Hepatocyte (in vitro differentiated cells): Measurements from ENCODE around the gene C1orf94. TPM values are rescaled to one million over a fixed set of nuclear protein-coding genes. Genes with fewer than 3 reads are reported as not detected.

ENCODE experiments used
- DNase-seq: peaks from one replicate; pipeline ENCODE4 v3.0.0-alpha.2; 2016; ENCODE audit warnings: low spot score
- H2AFZ ChIP-seq: fragments of 200-600 bp; sonication (generic); 2 replicates; pipeline ENCODE4 v1.6.0; 2016; ENCODE audit warnings: antibody characterized with exemption, mild to moderate bottlenecking
- H3K27ac ChIP-seq: fragments of 200-600 bp; sonication (generic); 2 replicates; pipeline ENCODE4 v1.5.1; 2016; ENCODE audit warnings: mild to moderate bottlenecking
- H3K27me3 ChIP-seq: fragments of 200-600 bp; sonication (generic); 2 replicates; pipeline ENCODE4 v1.6.1; 2016
- H3K36me3 ChIP-seq: fragments of 200-600 bp; sonication (generic); replicated peaks from 2 replicates; pipeline ENCODE4 v1.5.1; 2016; ENCODE audit warnings: low read depth; ENCODE audit not compliant: insufficient read depth
- H3K4me1 ChIP-seq: fragments of 200-600 bp; sonication (generic); 2 replicates; pipeline ENCODE4 v1.5.1; 2016; ENCODE audit warnings: mild to moderate bottlenecking, moderate library complexity; ENCODE audit not compliant: insufficient read depth
- H3K4me2 ChIP-seq: fragments of 200-600 bp; sonication (generic); 2 replicates; pipeline ENCODE4 v1.6.0; 2016
- H3K4me3 ChIP-seq: fragments of 200-600 bp; sonication (generic); 2 replicates; pipeline ENCODE4 v1.5.1; 2016; ENCODE audit warnings: mild to moderate bottlenecking
- H3K79me2 ChIP-seq: fragments of 200-600 bp; sonication (generic); 2 replicates; pipeline ENCODE4 v1.6.0; 2017; ENCODE audit warnings: mild to moderate bottlenecking
- H3K9me2 ChIP-seq: fragments of 200-600 bp; sonication (generic); replicated peaks from 2 replicates; pipeline ENCODE4 v1.6.0; 2017; ENCODE audit warnings: mild to moderate bottlenecking; ENCODE audit not compliant: insufficient read depth
- H3K9me3 ChIP-seq: fragments of 200-600 bp; sonication (generic); 2 replicates; pipeline ENCODE4 v1.5.1; 2016; ENCODE audit warnings: low read depth, mild to moderate bottlenecking
- H4K20me1 ChIP-seq: fragments of 200-600 bp; sonication (generic); 2 replicates; pipeline ENCODE4 v1.6.0; 2016; ENCODE audit warnings: mild to moderate bottlenecking; ENCODE audit not compliant: insufficient read depth, poor library complexity, severe bottlenecking
- CTCF ChIP-seq: fragments of 200-600 bp; sonication (generic); IDR thresholded peaks from 2 replicates; pipeline ENCODE4 v1.5.1; 2016; ENCODE audit warnings: antibody characterized with exemption, mild to moderate bottlenecking; ENCODE audit not compliant: poor library complexity
- EZH2 ChIP-seq: fragments of 200-600 bp; sonication (generic); IDR thresholded peaks from 2 replicates; pipeline ENCODE4 v1.6.1; 2016; ENCODE audit warnings: antibody characterized with exemption, mild to moderate bottlenecking, borderline replicate concordance
- EZH2phosphoT487 ChIP-seq: fragments of 200-600 bp; sonication (generic); IDR thresholded peaks from one replicate; pipeline ENCODE4 v1.6.1; 2018; ENCODE audit warnings: antibody characterized with exemption, mild to moderate bottlenecking, low read depth, moderate library complexity; ENCODE audit not compliant: unreplicated experiment, severe bottlenecking
- WGBS: methylation state at CpG from one replicate; pipeline ENCODE4 v1.1.6; 2016; ENCODE audit warnings: low lambda C conversion rate; ENCODE audit errors: missing lambda C conversion rate; 5-methylcytosine and 5-hydroxymethylcytosine counted together
- polyA plus RNA-seq: library from polyadenylated mRNA; unstranded; fragments of >200 nt; fragmentation: Nextera tagmentation; extraction: Ambion mirVana; gene quantifications from 2 replicates; pipeline ENCODE4 v1.2.1, GENCODE V29; 2016
- total RNA-seq: library from RNA; depleted of rRNA; stranded (reverse); fragments of >200 nt; gene quantifications from 2 replicates; pipeline ENCODE4 v1.2.3, GENCODE V29; 2014

The C1orf94 gene
- total and polyA plus RNA-seq, 2 experiments from 2014 or later: not detected

DNA sequence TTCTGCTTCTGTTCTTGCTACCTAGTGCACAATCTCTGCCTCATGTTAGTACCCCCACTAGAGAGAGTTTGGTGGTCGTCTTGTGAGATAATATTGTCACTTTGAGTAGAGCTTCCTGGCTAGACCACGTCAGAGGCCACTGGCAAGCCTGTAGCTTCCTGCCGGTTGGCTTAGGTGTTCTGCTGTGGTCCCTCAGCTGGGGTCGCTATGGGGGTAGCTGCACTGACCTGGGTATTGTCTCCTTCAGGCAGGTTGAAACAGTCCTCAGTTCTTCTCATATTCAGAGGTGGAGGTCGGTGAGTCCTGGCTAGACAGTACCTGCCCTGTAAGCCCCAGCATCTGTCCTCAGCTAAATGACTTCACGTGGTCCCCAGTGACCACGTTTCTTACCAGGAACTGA is 86.2 kb downstream of the C1orf94 start:
- Histone ChIP-seq H4K20me1 (no peaks in the 10 kb centered on the region), H3K27me3 (peaks cover 30% of the 10 kb centered on the region), H3K9me2 (no peaks in the 10 kb centered on the region), H3K9me3 (no peaks in the 10 kb centered on the region), H2AFZ (no peak overlapping the region), H3K79me2 (no peaks in the 10 kb centered on the region), H3K27ac (no peak overlapping the region), H3K4me3 (no peak overlapping the region), H3K4me2 (no peak overlapping the region), H3K4me1 (no peaks in the 10 kb centered on the region), H3K36me3 (no peaks in the 10 kb centered on the region)
- no peak for TF ChIP-seq EZH2
- TF ChIP-seq EZH2phosphoT487: no peak
- TF ChIP-seq CTCF: no peak
- 82% methylated on average over 7 of the region's 7 CpGs for WGBS
- no peak for DNase-seq

DNA sequence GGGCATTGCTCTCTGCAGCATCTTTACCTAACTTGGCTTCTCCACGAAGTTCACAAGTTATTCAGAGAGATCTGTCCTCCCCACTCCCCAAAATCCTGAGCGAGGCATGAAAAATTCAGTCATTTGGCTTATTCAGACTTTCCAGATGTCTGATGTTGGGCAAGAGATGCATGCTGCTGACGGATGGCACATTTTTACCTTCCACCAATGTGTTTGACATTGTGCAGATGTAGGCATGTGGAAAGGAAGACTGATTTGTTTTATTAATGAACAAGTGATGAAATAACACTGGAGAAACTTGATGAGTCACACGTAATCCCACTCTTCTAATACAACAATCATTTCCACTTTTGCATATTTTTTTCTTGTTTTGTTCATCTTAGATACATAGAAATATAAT is 86.7 kb downstream of the C1orf94 start:
- TF ChIP-seq EZH2 (no peak), EZH2phosphoT487 (no peak)
- Histone ChIP-seq H3K4me3 (no peak overlapping the region), H3K9me3 (no peaks in the 10 kb centered on the region), H2AFZ (no peak overlapping the region), H3K9me2 (no peaks in the 10 kb centered on the region), H4K20me1 (no peaks in the 10 kb centered on the region), H3K36me3 (no peaks in the 10 kb centered on the region), H3K27me3 (peaks cover 32% of the 10 kb centered on the region), H3K27ac (no peak overlapping the region), H3K79me2 (no peaks in the 10 kb centered on the region), H3K4me1 (no peaks in the 10 kb centered on the region), H3K4me2 (no peak overlapping the region)
- no peak for DNase-seq
- WGBS: 72% methylated on average over 4 of the region's 4 CpGs

GRCh38 chr1:34265396-34265795 is 88.7 kb downstream of the C1orf94 start:
- no peaks in the 10 kb centered on the region for H3K9me3 ChIP-seq
- TF ChIP-seq EZH2: no peak
- TF ChIP-seq CTCF: no peak
- no peak for TF ChIP-seq EZH2phosphoT487
- no peaks in the 10 kb centered on the region for H3K36me3 ChIP-seq
- no peaks in the 10 kb centered on the region for H3K9me2 ChIP-seq
- H3K4me2 ChIP-seq: no peak overlapping the region
- peaks cover 32% of the 10 kb centered on the region for H3K27me3 ChIP-seq
- H3K4me3 ChIP-seq: no peak overlapping the region
- DNase-seq: no peak
- no peak overlapping the region for H3K27ac ChIP-seq
- 74% methylated on average over 3 of the region's 3 CpGs for WGBS
- no peak overlapping the region for H2AFZ ChIP-seq
- H4K20me1 ChIP-seq: no peaks in the 10 kb centered on the region
- no peaks in the 10 kb centered on the region for H3K4me1 ChIP-seq
- H3K79me2 ChIP-seq: no peaks in the 10 kb centered on the region

- H3K4me1 ChIP-seq: no peaks in the 10 kb centered on the region
- DNase-seq: no peak
- TF ChIP-seq EZH2phosphoT487: no peak
- TF ChIP-seq CTCF: no peak
- TF ChIP-seq EZH2: no peak
- no peak overlapping the region for H2AFZ ChIP-seq
- peaks cover 28% of the 10 kb centered on the region for H3K27me3 ChIP-seq
- H3K4me3 ChIP-seq: no peak overlapping the region
- H3K79me2 ChIP-seq: no peaks in the 10 kb centered on the region
- WGBS: 33% methylated on average over 16 of the region's 16 CpGs
- no peaks in the 10 kb centered on the region for H3K9me3 ChIP-seq
- no peaks in the 10 kb centered on the region for H3K9me2 ChIP-seq
- H4K20me1 ChIP-seq: no peaks in the 10 kb centered on the region
- no peaks in the 10 kb centered on the region for H3K36me3 ChIP-seq
- no peak overlapping the region for H3K27ac ChIP-seq
- H3K4me2 ChIP-seq: no peak overlapping the region
Observed at GRCh38 chr1:34266127-34266951, 89.6 kb downstream of the C1orf94 start.
